NB4 (cell line): ENCODE data around the gene MYD88.

Source experiments
- CTCF ChIP-seq: IDR thresholded peaks from one replicate; pipeline ENCODE4 v1.5.1; 2012; ENCODE audit warnings: low read depth, low read length
- MAX ChIP-seq: IDR thresholded peaks from 2 replicates; pipeline ENCODE4 v1.6.1; 2011; ENCODE audit warnings: low read depth, low read length
- POLR2A ChIP-seq: IDR thresholded peaks from 2 replicates; pipeline ENCODE4 v1.6.1; 2011; ENCODE audit warnings: mild to moderate bottlenecking; ENCODE audit not compliant: insufficient read length; ENCODE audit errors: extremely low read depth

DNA sequence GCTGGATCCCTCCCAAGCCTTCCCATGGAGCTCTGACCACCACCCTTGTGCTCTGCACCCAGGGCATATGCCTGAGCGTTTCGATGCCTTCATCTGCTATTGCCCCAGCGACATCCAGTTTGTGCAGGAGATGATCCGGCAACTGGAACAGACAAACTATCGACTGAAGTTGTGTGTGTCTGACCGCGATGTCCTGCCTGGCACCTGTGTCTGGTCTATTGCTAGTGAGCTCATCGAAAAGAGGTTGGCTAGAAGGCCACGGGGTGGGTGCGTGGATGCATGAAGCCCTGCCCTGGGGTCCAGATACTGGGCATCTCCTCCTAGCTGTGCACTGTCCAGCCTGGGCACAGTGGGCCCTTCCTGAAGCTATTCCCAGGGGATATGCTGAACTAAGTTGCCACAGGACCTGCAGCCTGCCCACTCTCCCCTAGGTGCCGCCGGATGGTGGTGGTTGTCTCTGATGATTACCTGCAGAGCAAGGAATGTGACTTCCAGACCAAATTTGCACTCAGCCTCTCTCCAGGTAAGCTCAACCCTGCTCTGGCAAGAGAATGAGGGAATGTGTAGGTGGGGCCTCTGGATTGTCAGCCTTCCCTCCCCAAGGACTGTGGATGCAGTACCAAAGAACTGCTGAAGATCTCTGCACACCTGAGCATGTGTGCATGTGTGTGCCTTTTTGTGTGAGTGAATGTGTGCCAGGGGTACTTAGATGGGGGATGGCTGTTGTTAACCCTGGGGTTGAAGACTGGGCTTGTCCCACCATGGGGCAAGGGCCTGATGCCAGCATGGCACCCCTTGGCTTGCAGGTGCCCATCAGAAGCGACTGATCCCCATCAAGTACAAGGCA, 2.1 kb downstream of the MYD88 start:
- TF ChIP-seq POLR2A (no peak), CTCF (no peak), MAX (no peak)
